TTC549 (cell line): ENCODE measurements around the gene BEGAIN.

Source experiments
- FAIRE-seq: peaks from 2 replicates; lab custom pipeline; 2012; peaks lifted over from hg19 to GRCh38; lab: Jason Lieb, UNC

Gene BEGAIN

DNA sequence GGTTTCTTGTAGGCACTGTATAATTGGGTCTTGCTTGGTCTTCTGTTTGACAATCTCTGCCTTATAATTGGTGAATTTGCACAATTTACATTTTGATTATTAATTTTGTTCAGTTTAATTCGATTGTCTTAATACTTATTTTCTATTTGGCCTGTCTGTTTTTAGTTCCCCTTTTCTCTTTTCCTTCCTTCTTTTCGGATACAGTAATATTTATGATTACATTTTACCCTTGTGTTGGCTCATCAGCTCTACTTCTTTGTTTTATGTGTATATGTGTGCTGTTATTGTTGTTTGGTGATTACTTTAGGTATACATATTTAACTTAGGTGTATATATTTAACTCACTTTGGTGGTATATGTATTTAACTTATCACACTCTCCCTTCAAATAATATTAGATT lies 12.8 kb upstream of the BEGAIN start:
- FAIRE-seq: no peak

DNA sequence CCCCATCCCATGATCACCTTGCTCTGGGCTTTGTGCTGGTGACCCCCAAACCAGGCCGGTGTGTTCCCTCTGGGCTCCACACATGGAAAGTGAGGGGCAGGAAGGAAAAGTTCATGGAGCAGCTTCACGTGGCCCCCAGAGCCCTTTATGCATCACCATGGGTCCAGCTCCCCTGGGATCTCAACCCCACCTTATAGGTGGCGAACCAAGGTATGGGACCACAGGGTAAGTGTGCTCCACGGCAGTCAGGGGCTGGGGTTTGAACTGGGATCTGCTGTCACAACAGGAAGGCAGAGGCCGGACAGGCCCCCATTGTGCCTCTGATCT lies 7.4 kb upstream of the BEGAIN start:
- no peak for FAIRE-seq

DNA sequence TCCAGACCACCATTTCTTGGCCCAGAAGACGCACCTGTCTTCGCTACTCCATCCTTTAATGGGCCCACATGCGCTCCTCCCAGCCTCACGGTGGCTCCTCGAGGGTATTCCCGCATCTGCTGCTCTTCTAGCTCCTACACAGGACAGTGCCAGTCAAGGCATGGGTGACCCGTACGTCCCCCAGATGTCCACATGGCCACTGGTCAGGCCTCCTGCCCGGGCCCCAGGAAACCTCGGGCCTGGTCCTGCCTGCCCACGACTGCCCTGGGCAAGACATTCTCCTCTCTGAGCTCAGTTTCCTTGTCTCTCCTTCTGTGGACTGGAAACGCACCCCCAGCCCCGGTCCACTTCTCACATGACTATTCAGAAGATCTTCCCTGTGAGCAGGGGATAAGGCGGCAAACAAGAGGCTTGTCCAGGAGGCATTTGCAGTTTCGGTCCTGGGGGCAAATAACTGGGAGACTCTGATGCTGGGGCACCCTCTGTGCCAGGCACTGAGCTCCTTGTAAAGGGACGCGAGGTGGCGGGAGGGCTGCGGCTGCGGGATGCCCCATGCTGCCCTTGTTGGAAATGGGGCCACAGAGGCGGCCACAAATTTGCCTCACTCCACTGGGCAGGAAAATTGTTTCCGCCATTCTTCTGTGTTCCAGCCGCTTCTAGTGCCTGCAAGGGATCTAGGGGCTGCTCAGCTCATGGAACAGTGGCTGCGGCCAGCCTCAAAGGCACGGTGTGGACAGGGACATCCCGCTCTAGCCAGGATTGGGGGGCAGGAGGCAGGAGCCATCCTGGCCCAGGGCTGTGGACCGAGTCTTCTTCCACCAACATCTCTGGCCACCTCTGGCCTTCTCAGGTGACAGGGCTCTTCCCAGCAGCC lies 6.8 kb upstream of the BEGAIN start:
- no peak for FAIRE-seq

DNA sequence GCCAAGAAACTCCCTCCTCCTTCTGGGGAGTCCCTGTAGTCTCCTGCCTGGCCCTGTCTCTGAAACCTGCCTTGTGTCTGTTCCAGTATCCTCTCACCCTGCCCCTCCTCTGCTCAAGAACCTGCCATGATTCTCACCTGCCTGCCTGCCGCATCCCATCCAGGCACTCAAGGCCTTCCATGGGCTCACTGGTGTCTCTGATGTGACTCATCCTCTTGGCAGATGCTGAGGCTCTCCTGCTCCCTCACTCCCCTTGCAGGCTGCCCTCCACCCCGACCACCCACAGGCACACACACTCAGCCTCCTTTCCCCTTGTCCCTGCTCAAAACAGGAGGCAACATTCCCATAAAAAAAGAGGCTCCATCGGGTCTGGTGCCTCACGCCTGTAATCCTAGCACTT lies 5.8 kb upstream of the BEGAIN start:
- no peak for FAIRE-seq

DNA sequence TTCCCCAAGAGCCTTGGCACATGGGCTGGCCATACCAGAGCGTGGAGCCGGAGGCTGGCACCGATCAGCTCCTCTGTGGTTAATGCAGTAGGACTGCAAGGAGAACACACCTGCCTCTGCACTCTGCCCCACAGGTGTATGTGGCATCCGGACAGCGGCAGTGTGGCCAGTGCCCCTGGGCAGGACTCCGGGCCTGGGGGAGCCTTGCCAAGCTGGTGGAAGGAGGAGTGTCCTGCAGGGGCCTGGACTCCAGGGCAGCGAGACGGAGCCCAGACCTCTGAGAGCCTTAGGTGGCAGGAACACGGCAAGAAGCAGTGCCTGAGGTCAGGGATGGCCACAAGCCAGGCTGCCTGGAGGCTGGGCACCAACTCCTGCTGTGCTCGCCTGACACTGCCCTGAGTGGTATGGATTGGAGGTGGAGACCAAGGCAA lies 5.3 kb upstream of the BEGAIN start:
- no peak for FAIRE-seq

DNA sequence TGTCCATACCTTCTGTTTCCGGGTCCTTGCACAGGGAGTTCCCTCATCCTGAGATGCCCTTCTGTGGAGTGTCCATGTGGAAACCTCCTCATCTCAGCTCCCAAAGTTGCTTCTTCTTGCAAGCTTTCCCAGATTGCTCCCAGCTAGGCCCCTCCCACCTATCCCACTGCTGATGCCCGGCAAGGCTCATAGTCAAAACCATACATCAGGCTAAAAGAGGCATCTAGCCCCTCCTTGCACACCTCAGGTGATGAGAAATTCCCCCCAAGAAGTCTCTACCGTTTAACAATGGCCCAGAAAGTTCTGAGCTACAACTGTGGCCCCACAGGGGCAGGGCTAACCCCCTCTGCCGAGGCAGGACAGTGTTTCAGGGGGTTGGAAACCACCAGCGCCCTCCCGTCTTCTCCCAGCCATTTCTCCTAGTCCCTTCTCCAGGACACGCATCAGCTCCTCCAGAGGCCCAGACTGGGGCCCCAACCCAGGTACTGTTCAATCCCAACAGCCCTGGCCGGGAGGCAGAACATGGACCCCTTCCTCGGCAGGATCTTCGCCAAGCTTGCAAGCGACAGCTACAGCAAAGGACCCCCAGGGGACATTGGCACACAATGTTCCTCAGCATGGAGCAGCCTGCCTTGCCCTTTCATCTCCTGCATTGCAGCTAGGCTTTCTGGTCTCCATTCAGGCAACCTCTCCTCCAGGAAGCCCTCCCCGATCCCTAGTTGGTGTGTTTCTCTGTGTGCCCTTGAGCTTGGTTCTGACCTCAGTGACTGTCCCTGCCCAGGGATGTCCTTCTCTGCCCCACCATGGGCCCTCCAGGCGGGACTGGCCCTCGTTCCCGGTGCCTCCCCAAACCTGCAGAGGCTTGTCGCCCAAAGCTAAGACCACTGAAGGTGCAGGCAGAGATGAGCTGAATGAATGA lies 4.5 kb upstream of the BEGAIN start:
- FAIRE-seq: no peak

DNA sequence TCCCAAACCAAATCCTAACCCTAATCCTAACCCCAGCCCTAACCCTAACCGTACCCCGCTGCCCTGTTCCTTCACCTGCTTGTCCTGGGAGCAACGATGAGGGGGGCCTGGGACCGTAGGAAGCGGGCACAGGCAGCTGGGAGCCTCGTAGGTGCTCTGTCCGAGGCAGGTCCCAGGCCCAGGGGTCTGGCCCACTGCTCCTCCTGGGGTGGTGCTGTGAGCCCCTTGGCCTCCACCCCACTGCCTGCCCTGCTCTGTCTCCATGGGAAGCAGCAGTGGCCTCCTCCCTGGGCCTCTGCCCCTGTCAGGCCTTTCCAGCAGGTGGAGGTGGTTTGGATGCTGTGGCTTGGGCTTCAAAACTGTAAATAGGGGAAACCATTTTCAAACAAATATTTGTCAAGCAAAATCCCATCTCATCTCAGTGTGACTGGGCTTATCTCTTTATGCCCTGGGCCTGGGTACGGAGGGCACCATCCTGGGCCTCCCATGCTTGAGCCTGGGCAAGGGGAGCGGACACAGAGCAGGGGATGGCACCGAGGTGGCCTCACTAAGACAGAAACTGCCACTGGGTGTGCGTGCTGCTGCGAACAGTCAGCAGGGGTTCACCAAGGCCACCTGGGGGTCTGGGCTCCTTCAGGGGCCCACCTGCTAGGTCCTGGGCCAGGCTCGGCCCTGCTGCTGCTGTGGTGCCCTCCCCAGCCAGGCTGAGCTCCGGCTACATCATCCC lies 3.7 kb upstream of the BEGAIN start:
- FAIRE-seq: no peak

DNA sequence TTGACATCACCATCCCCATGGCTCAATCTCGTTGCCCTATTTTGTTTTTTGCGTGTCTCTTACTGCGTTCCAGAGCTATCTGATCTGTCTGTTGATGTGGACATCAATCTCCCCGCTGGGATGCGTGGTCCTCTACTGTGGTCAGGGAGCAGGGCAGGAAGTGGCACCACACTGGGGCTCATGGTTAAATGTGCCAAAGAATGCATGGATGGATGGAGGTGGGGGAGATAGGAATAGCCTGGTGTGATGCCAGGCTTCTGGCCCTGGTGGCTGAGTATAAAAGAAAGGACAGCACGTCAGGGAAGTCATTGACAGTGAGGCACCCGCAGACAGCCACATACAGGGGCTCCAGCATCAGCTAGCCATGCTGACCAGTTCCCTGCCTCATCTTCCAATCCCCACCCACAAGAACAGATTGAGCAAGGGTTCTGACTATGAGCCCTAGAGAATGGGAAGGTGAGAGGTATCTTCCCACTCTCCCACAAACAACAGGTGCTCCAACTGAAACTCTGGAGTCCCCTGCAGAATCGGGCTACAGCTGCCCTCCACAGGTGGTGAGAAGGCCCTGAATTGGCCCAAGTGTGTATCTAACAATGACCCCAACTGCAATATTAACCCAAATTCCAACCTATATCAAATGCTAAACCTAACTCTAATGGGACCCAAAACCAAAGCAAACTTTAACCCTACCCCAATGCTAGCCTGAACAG lies 2.7 kb upstream of the BEGAIN start:
- no peak for FAIRE-seq

DNA sequence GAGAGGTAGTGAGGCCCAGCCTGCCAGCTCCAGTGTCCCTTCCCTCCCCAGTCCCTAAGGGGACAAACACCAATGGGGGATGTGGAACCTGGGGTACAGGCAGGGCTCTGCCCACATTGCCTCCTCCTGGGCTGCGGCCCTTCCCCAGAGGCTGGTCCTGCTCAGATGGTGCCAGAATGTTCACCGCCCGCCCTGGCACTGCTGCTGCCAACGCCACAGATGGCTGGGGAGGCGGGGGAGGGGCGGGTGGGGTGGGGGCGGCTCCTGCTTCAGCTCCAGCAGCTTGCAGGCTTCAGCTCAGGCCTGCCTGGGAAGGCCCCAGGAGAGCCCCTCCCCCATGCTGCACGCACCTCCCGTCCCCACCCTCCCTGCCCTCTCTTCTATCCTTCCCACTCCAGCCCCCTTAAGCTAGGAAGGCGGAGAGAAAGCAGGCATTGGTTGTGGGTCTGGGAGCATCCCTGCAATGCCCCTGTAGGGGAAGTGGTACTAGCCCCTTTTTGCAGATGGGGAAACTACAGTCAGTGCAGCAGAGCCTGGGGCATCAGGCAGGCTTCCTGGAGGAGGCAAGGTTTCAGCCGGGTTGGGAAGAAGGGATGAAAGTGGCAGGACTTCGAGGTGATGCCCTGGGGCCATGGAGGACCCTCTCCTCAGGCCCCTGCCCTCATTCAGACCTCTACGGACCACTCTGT lies 2.0 kb upstream of the BEGAIN start:
- FAIRE-seq: no peak

DNA sequence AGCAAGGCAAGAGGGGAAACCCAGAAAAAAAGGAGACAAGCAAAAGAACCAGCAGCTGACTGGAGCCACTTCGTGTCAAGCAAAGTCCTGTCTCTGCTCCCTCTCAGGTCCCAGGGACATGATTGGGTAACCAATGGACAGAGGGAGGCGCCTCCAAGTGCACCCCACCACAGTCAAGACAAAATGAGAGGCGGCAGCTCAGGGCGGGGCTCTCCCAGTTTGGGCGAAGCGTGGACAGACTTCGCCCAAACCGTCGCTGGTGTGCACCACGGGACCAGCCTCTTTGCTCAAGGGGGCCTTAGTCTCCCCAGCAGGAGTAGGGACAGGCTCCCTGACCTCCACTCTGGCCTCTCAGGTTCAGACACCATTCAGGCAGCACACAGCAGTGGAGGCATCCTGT lies 1.5 kb upstream of the BEGAIN start:
- no peak for FAIRE-seq

DNA sequence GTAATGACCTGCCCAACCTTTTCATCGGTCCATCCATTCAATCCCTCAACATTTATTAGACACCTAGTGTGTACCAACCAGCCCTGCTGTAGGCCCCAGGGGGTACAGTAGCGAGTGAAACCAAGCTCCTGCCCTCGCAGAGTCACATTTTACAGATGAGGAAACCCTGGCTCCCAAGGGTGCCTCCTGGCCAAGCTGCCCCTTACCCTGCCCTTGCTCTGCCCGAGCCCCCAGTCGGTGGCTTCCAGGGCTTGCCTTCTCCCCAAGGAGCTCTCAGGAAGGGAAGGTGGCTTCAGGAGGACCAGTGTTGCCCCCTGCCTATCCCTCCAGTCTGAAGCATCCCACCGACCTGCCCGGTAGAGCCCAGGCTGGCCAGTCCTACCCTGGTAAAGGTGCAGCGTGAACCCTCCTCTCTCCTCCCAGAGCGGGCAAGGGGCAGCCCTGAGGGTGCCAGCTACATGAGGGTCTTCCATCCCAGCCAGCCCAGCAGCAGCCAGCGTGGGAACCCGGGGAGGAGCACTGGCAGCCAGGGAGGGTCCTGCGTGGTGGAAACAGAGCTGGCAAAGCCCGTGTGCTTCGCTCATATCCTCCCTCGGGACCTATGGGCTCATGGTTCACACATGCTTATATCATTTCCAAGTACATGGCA lies 670 bp upstream of the BEGAIN start:
- FAIRE-seq: no peak

DNA sequence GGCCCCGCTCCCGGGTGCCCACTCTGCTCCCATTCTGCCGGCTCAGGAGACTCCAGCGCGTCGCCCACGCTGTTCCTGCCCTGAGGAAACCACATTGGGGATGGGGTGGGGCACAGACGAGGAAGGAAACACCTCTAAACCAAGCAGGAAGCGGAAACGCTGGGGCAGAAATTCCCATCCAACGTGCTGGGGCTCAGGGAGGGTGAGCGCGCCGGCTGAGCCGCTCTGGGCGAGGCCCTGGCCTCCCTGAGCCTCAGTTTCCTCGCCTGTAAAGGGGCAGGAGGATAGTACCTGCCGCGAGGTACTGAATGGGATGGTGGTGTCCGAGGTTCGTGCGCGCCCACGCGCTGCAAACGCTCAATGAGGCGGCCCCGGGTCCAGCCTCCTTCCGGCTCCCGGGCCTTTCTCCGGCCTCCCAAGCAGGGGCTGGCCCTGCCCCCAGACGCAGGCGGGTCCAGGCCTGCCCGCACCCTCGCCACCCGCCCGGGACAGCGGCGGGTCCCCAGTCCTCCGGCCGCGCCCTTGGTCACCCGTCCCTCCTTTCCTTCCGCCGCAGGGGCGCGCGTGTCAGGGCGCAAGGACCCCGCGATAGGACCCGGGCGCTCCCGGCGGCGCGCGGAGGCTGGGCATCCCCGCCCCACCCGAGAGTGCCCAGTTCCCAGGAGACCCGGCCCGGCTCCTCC lies 673 bp downstream of the BEGAIN start:
- FAIRE-seq: no peak

DNA sequence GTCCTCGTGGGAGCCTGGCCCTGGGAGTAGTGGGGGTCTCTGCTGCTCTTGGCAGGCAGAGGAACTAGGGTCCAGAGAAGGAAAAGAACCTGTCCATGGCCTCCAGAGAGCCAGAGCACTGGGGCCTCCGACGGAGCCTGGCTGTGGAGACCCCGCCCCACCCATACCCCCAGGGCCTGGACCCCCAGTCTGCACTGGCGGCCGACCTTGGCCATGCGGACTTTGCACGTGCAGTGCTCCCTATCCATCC lies 1.1 kb downstream of the BEGAIN start:
- no peak for FAIRE-seq

DNA sequence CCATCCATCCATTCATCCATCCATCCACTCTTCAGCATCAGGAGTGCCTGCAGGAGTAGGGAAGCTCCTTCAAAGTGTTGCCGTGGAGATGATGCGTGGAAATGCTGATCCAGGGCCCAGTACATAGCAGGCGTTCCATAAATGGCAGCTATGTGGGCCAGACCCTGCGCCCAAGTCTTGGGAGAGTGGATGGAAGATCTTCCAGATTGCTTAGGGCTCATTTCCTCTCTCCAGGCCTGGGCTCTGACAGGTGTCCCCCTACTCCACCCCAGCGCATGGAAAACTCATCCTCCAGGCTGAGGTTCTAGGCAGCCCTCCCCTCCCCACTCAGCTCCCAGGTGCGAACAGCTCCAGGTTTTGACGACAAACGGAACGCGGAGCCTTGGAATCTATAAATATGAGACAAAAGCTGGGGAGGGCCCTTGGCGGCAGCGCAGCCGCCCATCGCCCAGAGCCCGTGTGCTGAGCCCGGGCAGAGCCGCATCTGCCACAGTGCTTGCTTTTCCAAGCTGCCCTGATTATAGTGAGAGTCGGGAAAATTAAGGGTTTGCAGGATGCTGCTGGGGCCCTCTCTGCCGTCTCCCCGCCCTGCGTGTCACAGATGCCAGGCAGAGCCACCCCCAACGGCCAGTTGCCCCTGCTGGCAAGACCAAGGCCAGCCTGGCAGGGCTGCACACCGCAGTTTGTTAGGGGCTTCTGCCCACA lies 1.6 kb downstream of the BEGAIN start:
- FAIRE-seq: no peak

DNA sequence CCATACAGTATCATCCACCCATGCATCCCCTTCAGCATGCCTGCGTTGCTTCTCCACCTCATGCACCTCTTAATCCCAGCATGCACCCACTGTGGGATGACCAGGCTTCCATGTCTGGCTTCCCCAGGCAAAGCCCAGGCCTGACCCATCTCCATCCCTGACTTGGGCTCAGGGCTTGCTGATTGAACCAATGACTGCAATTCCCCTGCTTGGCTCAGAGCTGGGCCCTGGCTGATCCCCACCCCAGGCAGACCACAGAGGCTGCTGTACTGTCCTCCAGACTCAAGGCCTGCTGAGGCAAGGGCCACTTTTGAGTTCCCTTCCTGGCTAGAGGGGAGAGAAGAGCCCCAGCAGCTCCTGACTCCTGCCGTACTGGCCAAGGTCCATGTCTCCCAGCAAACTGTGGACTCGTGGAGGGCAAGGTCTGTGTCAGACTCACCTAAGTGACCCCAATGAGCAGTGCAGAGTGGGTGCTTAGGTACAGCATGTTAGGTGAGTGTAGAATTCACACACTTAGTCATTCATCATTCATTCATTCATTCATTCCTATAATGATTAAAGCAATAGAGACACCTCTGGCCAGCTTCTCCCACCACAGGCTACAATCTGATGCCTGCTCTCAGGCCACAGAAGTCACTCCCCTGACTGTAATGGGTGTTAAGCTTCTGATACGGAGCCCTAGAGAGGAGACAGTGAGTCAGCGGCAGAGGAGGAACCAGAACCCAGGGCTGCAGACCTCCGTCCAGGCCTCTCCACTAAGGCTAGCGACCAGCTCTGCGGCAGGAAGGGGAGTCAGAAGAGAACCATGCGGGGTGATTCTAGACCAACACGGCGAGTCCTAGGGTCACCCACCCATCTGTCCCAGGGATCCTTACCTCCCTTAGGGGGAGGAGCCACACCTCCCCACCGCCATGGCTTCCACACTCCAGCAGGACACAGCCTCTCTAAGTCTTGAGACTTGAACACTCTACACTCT lies 2.9 kb downstream of the BEGAIN start:
- FAIRE-seq: no peak

DNA sequence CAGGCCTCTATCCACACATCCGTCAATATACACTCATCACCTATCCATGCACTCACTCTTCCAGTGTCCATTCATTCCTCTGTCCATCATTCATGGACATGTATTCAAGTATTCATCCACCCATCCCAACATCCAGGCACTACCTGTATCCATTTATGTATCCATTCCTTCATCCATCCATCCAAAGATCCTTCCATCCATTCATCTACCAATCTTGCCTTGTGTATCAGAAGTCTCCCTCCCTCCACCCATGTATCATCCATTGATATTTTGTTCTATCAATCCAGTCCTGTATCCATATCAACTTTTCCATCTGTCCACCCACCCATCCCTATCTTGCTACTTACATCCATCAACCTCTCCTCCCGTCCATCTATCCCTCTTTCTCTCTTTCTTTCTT lies 4.0 kb downstream of the BEGAIN start:
- no peak for FAIRE-seq

DNA sequence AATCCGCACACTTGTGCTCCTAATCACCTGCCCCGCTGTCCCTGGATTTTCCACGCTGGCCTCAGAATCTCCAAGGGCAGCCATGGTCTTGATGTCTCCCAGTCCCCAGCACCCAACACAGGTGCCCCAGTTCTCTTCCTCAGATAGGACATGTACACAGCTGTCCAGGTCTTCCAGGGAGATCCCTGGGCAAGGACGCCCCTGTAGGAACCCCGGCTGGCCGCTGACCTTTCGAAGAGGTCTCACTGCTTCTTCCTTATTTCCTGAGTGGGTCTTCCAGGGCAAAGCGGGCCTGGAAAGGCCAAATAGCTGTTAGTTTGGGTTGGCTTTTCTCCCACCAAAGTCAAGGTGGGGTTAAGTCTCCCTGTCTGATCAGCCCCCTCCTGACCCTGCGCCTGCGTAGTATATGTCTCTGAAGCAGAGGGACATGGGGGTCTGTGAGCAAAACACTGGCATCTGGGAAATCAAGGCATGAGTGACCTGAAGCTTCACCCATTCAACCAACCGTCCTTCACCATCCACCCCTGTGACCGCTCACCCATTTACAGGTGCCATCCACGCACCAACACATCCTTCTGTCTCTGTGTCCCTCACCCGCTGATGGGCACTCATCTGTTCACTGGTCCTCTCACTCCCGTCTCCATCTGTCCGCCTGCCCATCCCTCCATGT lies 4.6 kb downstream of the BEGAIN start:
- FAIRE-seq: no peak
